ENCODE measurements around the gene SHMT1. TPM values are rescaled to one million over a fixed set of nuclear protein-coding genes. Genes with fewer than 3 reads are reported as not detected.
"Not testable (repeated sequence)": the region's sequence is repeated elsewhere in the genome, so short reads cannot be mapped to it uniquely, and the experiment has no call there.

Gene SHMT1
- polyA plus RNA-seq, 1 donor (not counting 4 experiments of a cell fraction or from before 2014, with no cell fraction given), result 15.7 TPM

GRCh38 chr17:18374216-18374615 lies 10.9 kb upstream of the SHMT1 start:
- no peak for FAIRE-seq
- H3K9me1 ChIP-seq (ENCODE audit: control insufficient read depth, extremely low read depth, insufficient read depth, low read length), result no peaks in the 10 kb centered on the region
- TF ChIP-seq, protein P1, sequence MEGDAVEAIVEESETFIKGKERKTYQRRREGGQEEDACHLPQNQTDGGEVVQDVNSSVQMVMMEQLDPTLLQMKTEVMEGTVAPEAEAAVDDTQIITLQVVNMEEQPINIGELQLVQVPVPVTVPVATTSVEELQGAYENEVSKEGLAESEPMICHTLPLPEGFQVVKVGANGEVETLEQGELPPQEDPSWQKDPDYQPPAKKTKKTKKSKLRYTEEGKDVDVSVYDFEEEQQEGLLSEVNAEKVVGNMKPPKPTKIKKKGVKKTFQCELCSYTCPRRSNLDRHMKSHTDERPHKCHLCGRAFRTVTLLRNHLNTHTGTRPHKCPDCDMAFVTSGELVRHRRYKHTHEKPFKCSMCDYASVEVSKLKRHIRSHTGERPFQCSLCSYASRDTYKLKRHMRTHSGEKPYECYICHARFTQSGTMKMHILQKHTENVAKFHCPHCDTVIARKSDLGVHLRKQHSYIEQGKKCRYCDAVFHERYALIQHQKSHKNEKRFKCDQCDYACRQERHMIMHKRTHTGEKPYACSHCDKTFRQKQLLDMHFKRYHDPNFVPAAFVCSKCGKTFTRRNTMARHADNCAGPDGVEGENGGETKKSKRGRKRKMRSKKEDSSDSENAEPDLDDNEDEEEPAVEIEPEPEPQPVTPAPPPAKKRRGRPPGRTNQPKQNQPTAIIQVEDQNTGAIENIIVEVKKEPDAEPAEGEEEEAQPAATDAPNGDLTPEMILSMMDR (optimal IDR thresholded peaks at IDR 0.05 in 1 of 3, IDR thresholded peaks at IDR 0.05 in 1 of 3, conservative IDR thresholded peaks at IDR 0.05 in 1 of 3; ENCODE audit: extremely low read depth in 1 of 3, insufficient read depth in 2 of 3, low read length in 3 of 3), result no peak
- no peak for TF ChIP-seq EZH2 (IDR thresholded peaks at IDR 0.05; ENCODE audit: low read length)
- H3K27me3 ChIP-seq (ENCODE audit: control insufficient read depth, extremely low read depth, insufficient read depth, low read length), result peaks cover 3% of the 10 kb centered on the region
- H3K4me2 ChIP-seq (ENCODE audit: control insufficient read depth, extremely low read depth, insufficient read depth, low read depth, low read length), result no peak overlapping the region
- H3K4me1 ChIP-seq (ENCODE audit: control insufficient read depth, extremely low read depth, insufficient read depth, low read length), result peaks cover 11% of the 10 kb centered on the region
- no peak overlapping the region for H3K9ac ChIP-seq (ENCODE audit: control insufficient read depth, extremely low read depth, insufficient read depth, low read length)
- no peak for DNase-seq (ENCODE audit: low read depth, low spot score)
- H2AFZ ChIP-seq (ENCODE audit: control insufficient read depth, low read length), result no peak overlapping the region
- no peaks in the 10 kb centered on the region for H3K9me3 ChIP-seq (ENCODE audit: control insufficient read depth, low read depth, low read length)
- dilution Hi-C loops (cut with MboI; ENCODE audit: extremely low pct_ligation_motif_present, low sequenced_read_pairs), result no loop called here
- H4K20me1 ChIP-seq (ENCODE audit: control insufficient read depth, extremely low read depth, insufficient read depth, low read length), result no peaks in the 10 kb centered on the region
- no peak overlapping the region for H3K27ac ChIP-seq (ENCODE audit: control insufficient read depth, insufficient read depth, low read length)
- no peak overlapping the region for H3K4me3 ChIP-seq (ENCODE audit: control insufficient read depth in 2 of 3, extremely low read depth in 1 of 3, insufficient read depth in 2 of 3, low read depth in 1 of 3, low read length in 3 of 3)
- H3K36me3 ChIP-seq (ENCODE audit: control insufficient read depth in 2 of 2, extremely low read depth in 1 of 2, insufficient read depth in 2 of 2, low read length in 2 of 2), result no peaks in the 10 kb centered on the region
- H3K79me2 ChIP-seq (ENCODE audit: control insufficient read depth, insufficient read depth, low read length), result no peaks in the 10 kb centered on the region

DNA sequence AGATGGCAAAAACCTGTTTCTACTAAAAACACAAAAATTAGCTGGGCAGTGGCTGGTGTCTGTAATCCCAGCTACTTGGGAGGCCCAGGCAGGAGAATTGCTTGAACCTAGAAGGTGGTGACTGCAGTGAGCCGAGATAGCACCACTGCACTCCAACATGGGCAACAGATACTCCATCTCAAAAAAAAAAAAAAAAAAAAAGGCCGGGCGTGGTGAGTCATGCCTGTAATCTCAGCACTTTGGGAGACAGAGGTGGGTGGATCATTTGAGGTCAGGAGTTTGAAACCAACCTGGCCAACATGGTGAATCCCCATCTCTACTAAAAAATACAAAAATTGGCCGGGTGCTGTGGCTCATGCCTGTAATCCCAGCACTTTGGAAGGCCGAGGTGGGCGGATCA lies 9.8 kb upstream of the SHMT1 start:
- H3K79me2 ChIP-seq (ENCODE audit: control insufficient read depth, insufficient read depth, low read length); H3K9me3 ChIP-seq (ENCODE audit: control insufficient read depth, low read depth, low read length); H3K9ac ChIP-seq (ENCODE audit: control insufficient read depth, extremely low read depth, insufficient read depth, low read length); H3K9me1 ChIP-seq (ENCODE audit: control insufficient read depth, extremely low read depth, insufficient read depth, low read length); FAIRE-seq; DNase-seq (ENCODE audit: low read depth, low spot score); H2AFZ ChIP-seq (ENCODE audit: control insufficient read depth, low read length); H3K4me2 ChIP-seq (ENCODE audit: control insufficient read depth, extremely low read depth, insufficient read depth, low read depth, low read length); H4K20me1 ChIP-seq (ENCODE audit: control insufficient read depth, extremely low read depth, insufficient read depth, low read length); H3K27me3 ChIP-seq (ENCODE audit: control insufficient read depth, extremely low read depth, insufficient read depth, low read length); H3K36me3 ChIP-seq (ENCODE audit: control insufficient read depth in 2 of 2, extremely low read depth in 1 of 2, insufficient read depth in 2 of 2, low read length in 2 of 2); H3K27ac ChIP-seq (ENCODE audit: control insufficient read depth, insufficient read depth, low read length); H3K4me3 ChIP-seq (ENCODE audit: control insufficient read depth in 2 of 3, extremely low read depth in 1 of 3, insufficient read depth in 2 of 3, low read depth in 1 of 3, low read length in 3 of 3); dilution Hi-C loops (cut with MboI; ENCODE audit: extremely low pct_ligation_motif_present, low sequenced_read_pairs): not testable (repeated sequence)
- H3K4me1 ChIP-seq (ENCODE audit: control insufficient read depth, extremely low read depth, insufficient read depth, low read length), result peaks cover 11% of the 10 kb centered on the region

GRCh38 chr17:18371455-18371854 lies 8.1 kb upstream of the SHMT1 start:
- no peaks in the 10 kb centered on the region for H3K79me2 ChIP-seq (ENCODE audit: control insufficient read depth, insufficient read depth, low read length)
- H3K4me3 ChIP-seq (ENCODE audit: control insufficient read depth in 2 of 3, extremely low read depth in 1 of 3, insufficient read depth in 2 of 3, low read depth in 1 of 3, low read length in 3 of 3), result no peak overlapping the region
- no peak for FAIRE-seq
- DNase-seq (ENCODE audit: low read depth, low spot score), result no peak
- peaks cover 3% of the 10 kb centered on the region for H3K27me3 ChIP-seq (ENCODE audit: control insufficient read depth, extremely low read depth, insufficient read depth, low read length)
- no peak overlapping the region for H3K27ac ChIP-seq (ENCODE audit: control insufficient read depth, insufficient read depth, low read length)
- no peaks in the 10 kb centered on the region for H3K4me1 ChIP-seq (ENCODE audit: control insufficient read depth, extremely low read depth, insufficient read depth, low read length)
- no peak overlapping the region for H2AFZ ChIP-seq (ENCODE audit: control insufficient read depth, low read length)
- H3K4me2 ChIP-seq (ENCODE audit: control insufficient read depth, extremely low read depth, insufficient read depth, low read depth, low read length), result no peak overlapping the region
- H3K36me3 ChIP-seq (ENCODE audit: control insufficient read depth in 2 of 2, extremely low read depth in 1 of 2, insufficient read depth in 2 of 2, low read length in 2 of 2), result no peaks in the 10 kb centered on the region
- no peaks in the 10 kb centered on the region for H3K9me3 ChIP-seq (ENCODE audit: control insufficient read depth, low read depth, low read length)
- H3K9me1 ChIP-seq (ENCODE audit: control insufficient read depth, extremely low read depth, insufficient read depth, low read length), result no peaks in the 10 kb centered on the region
- H3K9ac ChIP-seq (ENCODE audit: control insufficient read depth, extremely low read depth, insufficient read depth, low read length), result no peak overlapping the region
- H4K20me1 ChIP-seq (ENCODE audit: control insufficient read depth, extremely low read depth, insufficient read depth, low read length), result no peaks in the 10 kb centered on the region
- dilution Hi-C loops (cut with MboI; ENCODE audit: extremely low pct_ligation_motif_present, low sequenced_read_pairs), result no loop called here
- no peak for TF ChIP-seq EZH2 (IDR thresholded peaks at IDR 0.05; ENCODE audit: low read length)
- TF ChIP-seq, protein P1 (optimal IDR thresholded peaks at IDR 0.05 in 1 of 3, IDR thresholded peaks at IDR 0.05 in 1 of 3, conservative IDR thresholded peaks at IDR 0.05 in 1 of 3; ENCODE audit: extremely low read depth in 1 of 3, insufficient read depth in 2 of 3, low read length in 3 of 3), result no peak
